HG03342 (cell line): ENCODE measurements around the gene CRABP2.

Experiments
- ATAC-seq: cut with Tn5 transposase; IDR thresholded peaks from one replicate; pipeline ENCODE4 v1.9.1; 2021; ENCODE audit warnings: mild to moderate bottlenecking, moderate library complexity; ENCODE audit not compliant: unreplicated experiment

Gene CRABP2

GRCh38 chr1:156656806-156657740 is 48.3 kb downstream of the CRABP2 start:
- ATAC-seq: no peak

GRCh38 chr1:156655904-156656516 is 49.4 kb downstream of the CRABP2 start:
- no peak for ATAC-seq

GRCh38 chr1:156655151-156655903 is 50.1 kb downstream of the CRABP2 start:
- no peak for ATAC-seq

- no peak for ATAC-seq
These were observed 50.7 kb downstream of the CRABP2 start for GRCh38 chr1:156654700-156655099.

GRCh38 chr1:156652992-156653355 is 52.4 kb downstream of the CRABP2 start:
- ATAC-seq: no peak

- ATAC-seq: no peak
These were observed 53.0 kb downstream of the CRABP2 start for GRCh38 chr1:156652131-156652991.
